ENCODE data around the gene BABAM2. TPM values are rescaled to one million over a fixed set of nuclear protein-coding genes. Genes with fewer than 3 reads are reported as not detected.

The BABAM2 gene
- total RNA-seq, 2 donors from 2014 or later: 53.8 to 66.6 TPM

DNA sequence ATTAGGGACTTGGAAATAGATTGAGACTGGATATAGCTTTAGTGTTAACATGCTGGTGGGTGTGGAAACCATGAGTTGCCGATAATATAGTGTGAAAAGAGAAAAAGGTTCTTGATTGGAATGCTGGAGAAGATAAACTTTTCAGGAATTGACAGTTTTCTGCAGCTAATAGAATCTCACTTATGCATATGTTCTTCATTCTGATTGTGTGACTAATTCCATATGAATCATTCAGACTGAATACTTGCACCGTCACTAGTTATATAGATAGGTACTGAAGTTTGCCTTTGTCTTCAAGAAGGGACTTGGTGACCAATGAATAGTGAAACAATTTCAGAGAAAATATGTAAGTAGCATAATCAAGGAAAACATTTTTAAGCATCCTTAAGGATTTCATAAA lies 276.4 kb downstream of the BABAM2 start:
- no peak for DNase-seq (ENCODE audit: low spot score)
- no peak for ATAC-seq
- H3K27me3 Mint-ChIP-seq: no peaks in the 10 kb centered on the region

DNA sequence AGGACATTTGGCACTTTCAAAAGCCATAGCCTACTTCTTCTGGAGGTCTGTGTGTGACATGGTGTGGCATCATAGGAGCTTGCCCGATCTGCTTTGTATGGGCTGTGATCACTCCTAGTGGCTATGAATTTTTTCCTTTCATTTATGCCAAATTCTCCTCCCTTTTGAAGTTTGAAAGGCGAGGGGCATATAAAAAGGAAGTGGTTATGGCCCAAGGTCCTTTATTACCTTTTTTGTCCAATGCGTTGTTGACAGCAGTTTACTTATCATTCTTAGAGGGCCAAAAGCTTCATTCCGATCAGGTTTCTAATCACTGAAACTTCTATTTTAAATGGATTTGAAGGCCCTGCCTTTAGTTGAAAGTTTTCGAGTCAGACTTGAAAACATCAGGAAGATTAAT lies 277.8 kb downstream of the BABAM2 start:
- Mint-ChIP-seq H3K4me1 (ENCODE audit: low read depth in 2 of 2) (peaks cover 0 to 3% of the 10 kb centered on the region in 2 donors), H3K36me3 (no peaks in the 10 kb centered on the region), H3K27ac (no peak overlapping the region), H3K9me3 (no peaks in the 10 kb centered on the region), H3K4me3 (no peak overlapping the region), H3K27me3 (no peaks in the 10 kb centered on the region)
- ATAC-seq: no peak
- no peak for DNase-seq (ENCODE audit: low spot score)

More for the DNA sequence above, 276.4 kb downstream of the BABAM2 start:
- H3K27ac Mint-ChIP-seq: no peak overlapping the region
- H3K4me1 Mint-ChIP-seq (ENCODE audit: low read depth in 2 of 2): peaks cover 0 to 3% of the 10 kb centered on the region in 2 donors
- H3K9me3 Mint-ChIP-seq: no peaks in the 10 kb centered on the region
- no peak overlapping the region for H3K4me3 Mint-ChIP-seq
- H3K36me3 Mint-ChIP-seq: no peaks in the 10 kb centered on the region

GRCh38 chr2:28169492-28169891 lies 279.0 kb downstream of the BABAM2 start:
- H3K36me3 Mint-ChIP-seq: no peaks in the 10 kb centered on the region
- H3K9me3 Mint-ChIP-seq: no peaks in the 10 kb centered on the region
- no peak overlapping the region for H3K27ac Mint-ChIP-seq
- peaks cover 0 to 3% of the 10 kb centered on the region in 2 donors for H3K4me1 Mint-ChIP-seq (ENCODE audit: low read depth in 2 of 2)
- no peak for ATAC-seq
- H3K27me3 Mint-ChIP-seq: no peaks in the 10 kb centered on the region
- no peak for DNase-seq (ENCODE audit: low spot score)
- H3K4me3 Mint-ChIP-seq: no peak overlapping the region

DNA sequence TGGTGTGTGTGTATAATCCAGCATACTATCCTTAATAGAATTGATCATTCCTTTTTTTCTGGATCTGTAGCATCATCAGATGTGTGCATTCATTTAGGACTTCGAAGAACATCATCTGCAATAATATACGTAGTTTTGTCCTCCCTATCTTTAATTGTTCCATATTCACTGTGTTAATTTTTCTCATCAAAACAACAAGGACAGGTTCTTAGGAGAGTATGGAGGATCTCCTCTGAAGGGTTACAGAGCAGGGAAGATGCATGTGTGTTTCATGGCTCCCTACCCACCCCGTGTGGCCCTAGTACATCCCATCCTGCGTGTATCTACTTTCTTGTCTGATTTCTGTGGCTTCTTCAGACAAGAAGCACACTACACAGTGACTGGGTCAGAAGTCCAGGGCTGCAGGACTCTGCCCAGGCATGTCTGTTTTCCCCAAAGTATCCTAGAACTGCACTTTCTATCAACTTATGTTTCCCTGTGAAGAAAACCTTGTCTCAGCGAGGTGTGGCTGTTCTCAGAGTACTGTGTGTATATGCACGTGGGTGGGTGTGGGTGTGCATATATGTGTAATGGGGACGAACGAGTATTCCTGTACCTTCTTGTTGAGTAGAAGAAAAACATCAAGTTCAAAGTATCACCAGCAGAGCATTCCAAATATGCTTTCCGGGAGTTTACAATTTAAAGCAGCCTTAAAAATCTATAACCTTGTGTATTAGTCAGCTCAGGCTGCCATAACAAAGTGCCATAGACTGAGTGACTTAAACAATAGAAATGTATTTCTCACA lies 281.8 kb downstream of the BABAM2 start:
- ATAC-seq (no peak), DNase-seq (ENCODE audit: low spot score) (no peak)
- peaks cover 7% of the 10 kb centered on the region for H3K9me3 Mint-ChIP-seq
- no peak overlapping the region for H3K4me3 Mint-ChIP-seq
- H3K27ac Mint-ChIP-seq: no peak overlapping the region
- peaks cover 17% of the 10 kb centered on the region for H3K36me3 Mint-ChIP-seq
- no peaks in the 10 kb centered on the region for H3K27me3 Mint-ChIP-seq
- H3K4me1 Mint-ChIP-seq (ENCODE audit: low read depth in 2 of 2): peaks cover 0 to 3% of the 10 kb centered on the region in 2 donors

DNA sequence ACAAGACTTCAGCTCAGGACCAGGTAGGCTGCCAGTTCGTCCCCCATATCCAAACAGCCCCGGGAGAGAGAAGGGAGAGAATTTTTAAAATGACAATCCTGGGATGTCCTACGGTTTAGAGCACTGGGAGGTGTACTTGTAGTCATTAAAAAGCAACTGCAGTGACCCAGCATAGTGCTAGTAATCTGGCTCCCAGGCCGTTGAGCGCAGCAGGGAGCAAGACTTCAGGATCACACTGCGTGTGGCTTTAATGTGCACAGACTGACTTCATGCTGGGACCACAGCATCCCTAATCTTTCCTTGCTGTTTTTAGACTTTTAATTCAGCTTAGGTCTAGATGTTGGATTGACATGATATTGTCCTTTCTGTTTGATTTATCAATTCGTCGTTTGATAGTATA lies 282.8 kb downstream of the BABAM2 start:
- H3K9me3 Mint-ChIP-seq: peaks cover 10% of the 10 kb centered on the region
- DNase-seq (ENCODE audit: low spot score) (no peak), ATAC-seq (no peak)
- no peaks in the 10 kb centered on the region for H3K27me3 Mint-ChIP-seq
- peaks cover 23% of the 10 kb centered on the region for H3K36me3 Mint-ChIP-seq
- peak overlapping the region in 1 of 2 donors; percentile 33 for H3K27ac Mint-ChIP-seq
- no peak overlapping the region for H3K4me3 Mint-ChIP-seq
- H3K4me1 Mint-ChIP-seq (ENCODE audit: low read depth in 2 of 2): peaks cover 0 to 3% of the 10 kb centered on the region in 2 donors

GRCh38 chr2:28174211-28174610 lies 283.7 kb downstream of the BABAM2 start:
- peaks cover 29% of the 10 kb centered on the region for H3K36me3 Mint-ChIP-seq
- no peak for ATAC-seq
- no peaks in the 10 kb centered on the region for H3K27me3 Mint-ChIP-seq
- H3K4me1 Mint-ChIP-seq (ENCODE audit: low read depth in 2 of 2): no peaks in the 10 kb centered on the region
- DNase-seq (ENCODE audit: low spot score): no peak
- H3K4me3 Mint-ChIP-seq: no peak overlapping the region
- no peak overlapping the region for H3K27ac Mint-ChIP-seq
- H3K9me3 Mint-ChIP-seq: peaks cover 10% of the 10 kb centered on the region

DNA sequence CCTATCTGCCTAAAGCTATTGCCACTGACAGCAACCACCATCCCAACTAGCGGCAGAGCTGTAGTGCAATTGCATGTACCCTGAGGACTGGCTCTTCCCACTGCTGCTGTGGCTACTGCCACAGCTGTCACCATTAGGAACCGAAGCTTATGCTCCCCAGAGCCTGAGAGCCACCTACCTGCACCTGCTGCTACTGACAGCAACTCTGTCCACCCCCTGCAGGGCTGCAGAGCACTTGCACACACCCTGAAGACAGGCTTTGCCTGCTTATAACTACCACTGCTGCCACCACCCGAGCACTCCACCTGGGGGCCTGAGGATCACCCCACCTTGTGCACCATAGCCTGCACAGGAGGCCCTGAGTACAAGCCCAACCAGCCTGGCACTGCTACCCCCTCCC lies 284.5 kb downstream of the BABAM2 start:
- Mint-ChIP-seq H3K36me3 (peaks cover 29% of the 10 kb centered on the region), H3K9me3 (peaks cover 10% of the 10 kb centered on the region), H3K27me3 (no peaks in the 10 kb centered on the region), H3K27ac (no peak overlapping the region), H3K4me3 (no peak overlapping the region), H3K4me1 (ENCODE audit: low read depth in 2 of 2) (no peaks in the 10 kb centered on the region)
- DNase-seq (ENCODE audit: low spot score) (no peak), ATAC-seq (peak in 1 of 2 donors; percentile 46)

GRCh38 chr2:28178946-28179345 lies 288.4 kb downstream of the BABAM2 start:
- DNase-seq (ENCODE audit: low spot score): no peak

DNA sequence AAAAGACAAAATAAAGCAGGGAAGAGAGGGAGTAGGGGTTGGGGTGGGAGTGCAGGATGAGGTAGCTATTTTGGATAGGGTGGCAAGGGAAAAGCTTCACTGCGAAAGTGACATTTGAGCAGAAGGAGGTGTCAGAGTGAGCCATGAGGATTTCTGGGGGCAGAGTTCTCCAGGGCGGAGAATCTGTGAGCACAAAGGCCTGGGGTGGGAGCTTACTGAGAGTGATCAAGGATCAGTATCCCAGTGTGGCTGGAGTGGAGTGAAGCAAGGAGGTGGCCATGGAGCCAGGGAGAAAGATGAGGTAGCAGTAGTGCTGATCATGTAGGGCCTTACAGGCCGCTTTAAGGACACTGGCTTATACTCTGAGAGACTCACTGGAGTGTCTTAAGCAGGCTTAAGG lies 291.3 kb downstream of the BABAM2 start:
- no peaks in the 10 kb centered on the region for H3K27me3 Mint-ChIP-seq
- peaks cover 17% of the 10 kb centered on the region for H3K36me3 Mint-ChIP-seq
- peaks cover 2 to 4% of the 10 kb centered on the region in 2 donors for H3K4me1 Mint-ChIP-seq (ENCODE audit: low read depth in 2 of 2)
- no peak overlapping the region for H3K4me3 Mint-ChIP-seq
- peaks cover 7% of the 10 kb centered on the region for H3K9me3 Mint-ChIP-seq
- H3K27ac Mint-ChIP-seq: no peak overlapping the region
- DNase-seq (ENCODE audit: low spot score): no peak
- no peak for ATAC-seq

More at GRCh38 chr2:28178946-28179345, 288.4 kb downstream of the BABAM2 start:
- Mint-ChIP-seq H3K27ac (no peak overlapping the region), H3K4me3 (no peak overlapping the region), H3K9me3 (peaks cover 10% of the 10 kb centered on the region), H3K36me3 (peaks cover 29% of the 10 kb centered on the region), H3K4me1 (ENCODE audit: low read depth in 2 of 2) (no peaks in the 10 kb centered on the region), H3K27me3 (no peaks in the 10 kb centered on the region)
- no peak for ATAC-seq

DNA sequence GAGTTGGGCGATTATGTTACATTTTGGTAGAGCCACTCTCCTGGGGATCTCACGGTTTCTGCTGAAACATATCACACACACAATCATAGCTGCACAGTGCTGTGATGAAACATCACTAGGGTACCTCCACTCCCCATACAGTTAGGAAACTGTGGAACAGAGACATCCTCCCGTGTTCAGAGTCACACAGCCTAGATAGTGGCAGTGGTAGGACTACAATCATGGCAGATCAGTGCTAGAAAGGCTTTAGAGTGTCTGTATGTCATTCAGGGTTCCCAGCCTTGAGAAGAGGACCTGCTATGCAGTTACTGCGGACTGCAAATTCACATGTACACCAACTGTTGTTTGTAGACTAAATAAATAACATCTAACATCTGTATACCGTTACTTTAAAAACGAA lies 291.8 kb downstream of the BABAM2 start:
- peaks cover 12% of the 10 kb centered on the region for H3K36me3 Mint-ChIP-seq
- no peaks in the 10 kb centered on the region for H3K27me3 Mint-ChIP-seq
- peak in 1 of 2 donors; percentile 61 for ATAC-seq
- H3K4me3 Mint-ChIP-seq: no peak overlapping the region
- H3K9me3 Mint-ChIP-seq: peaks cover 5% of the 10 kb centered on the region
- peaks cover 2 to 4% of the 10 kb centered on the region in 2 donors for H3K4me1 Mint-ChIP-seq (ENCODE audit: low read depth in 2 of 2)
- H3K27ac Mint-ChIP-seq: no peak overlapping the region
- DNase-seq (ENCODE audit: low spot score): no peak

GRCh38 chr2:28185153-28185552 lies 294.6 kb downstream of the BABAM2 start:
- Mint-ChIP-seq H3K27me3 (no peaks in the 10 kb centered on the region), H3K4me1 (ENCODE audit: low read depth in 2 of 2) (peaks cover 2 to 4% of the 10 kb centered on the region in 2 donors), H3K36me3 (no peaks in the 10 kb centered on the region)

DNA sequence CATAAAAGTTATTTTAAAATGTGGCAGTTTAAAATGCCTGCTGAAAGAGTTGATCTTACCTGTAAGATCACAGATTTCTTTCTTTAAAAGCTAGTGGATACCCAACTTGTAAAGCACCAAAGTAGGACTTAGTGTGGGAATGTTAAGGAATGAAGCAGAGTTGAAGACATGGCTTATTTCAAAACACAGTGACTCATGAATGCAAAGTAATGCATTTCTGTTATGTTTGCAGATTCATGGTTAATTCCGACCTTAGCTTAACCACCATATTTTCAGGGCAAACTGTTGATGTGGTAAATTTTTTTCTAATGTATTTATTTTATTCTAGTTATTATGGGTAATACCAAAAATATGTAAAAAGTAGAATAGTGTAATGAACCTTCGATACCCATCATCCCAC lies 295.4 kb downstream of the BABAM2 start:
- DNase-seq (ENCODE audit: low spot score): no peak
- Mint-ChIP-seq H3K27me3 (no peaks in the 10 kb centered on the region), H3K9me3 (peaks cover 2% of the 10 kb centered on the region), H3K4me3 (no peak overlapping the region), H3K27ac (no peak overlapping the region), H3K36me3 (no peaks in the 10 kb centered on the region), H3K4me1 (ENCODE audit: low read depth in 2 of 2) (peaks cover 2 to 4% of the 10 kb centered on the region in 2 donors)
- no peak for ATAC-seq

More at GRCh38 chr2:28185153-28185552, 294.6 kb downstream of the BABAM2 start:
- no peak overlapping the region for H3K4me3 Mint-ChIP-seq
- ATAC-seq (no peak), DNase-seq (ENCODE audit: low spot score) (no peak)
- peaks cover 2% of the 10 kb centered on the region for H3K9me3 Mint-ChIP-seq
- H3K27ac Mint-ChIP-seq: no peak overlapping the region

GRCh38 chr2:28187186-28187585 lies 296.7 kb downstream of the BABAM2 start:
- Mint-ChIP-seq H3K27me3 (no peaks in the 10 kb centered on the region), H3K9me3 (peaks cover 2% of the 10 kb centered on the region), H3K36me3 (no peaks in the 10 kb centered on the region), H3K27ac (no peak overlapping the region), H3K4me1 (ENCODE audit: low read depth in 2 of 2) (peaks cover 2 to 4% of the 10 kb centered on the region in 2 donors), H3K4me3 (no peak overlapping the region)
- ATAC-seq (no peak), DNase-seq (ENCODE audit: low spot score) (no peak)

- peaks cover 2% of the 10 kb centered on the region for H3K9me3 Mint-ChIP-seq
Observed at GRCh38 chr2:28188436-28188835, 297.9 kb downstream of the BABAM2 start.

More at GRCh38 chr2:28188436-28188835, 297.9 kb downstream of the BABAM2 start:
- DNase-seq (ENCODE audit: low spot score) (no peak), ATAC-seq (no peak)
- H3K4me1 Mint-ChIP-seq (ENCODE audit: low read depth in 2 of 2): peaks cover 2 to 5% of the 10 kb centered on the region in 2 donors
- no peak overlapping the region for H3K27ac Mint-ChIP-seq
- no peaks in the 10 kb centered on the region for H3K36me3 Mint-ChIP-seq
- H3K27me3 Mint-ChIP-seq: no peaks in the 10 kb centered on the region
- H3K4me3 Mint-ChIP-seq: no peak overlapping the region
